MM.1S (cell line): ENCODE data around the gene TIMP2.

Source experiments
- CTCF ChIP-seq: fragments of 300-600 bp; sonication (generic); IDR thresholded peaks from 2 replicates; pipeline ENCODE4 v1.5.1; 2016; ENCODE audit warnings: antibody characterized with exemption, low read length, mixed read lengths
- EZH2 ChIP-seq: fragments of 300-600 bp; sonication (generic); optimal IDR thresholded peaks from 2 replicates; pipeline ENCODE3; 2017; ENCODE audit warnings: low read depth, mild to moderate bottlenecking, antibody characterized with exemption, low read length, mixed read lengths
- EZH2phosphoT487 ChIP-seq: fragments of 300-600 bp; sonication (generic); IDR thresholded peaks from 2 replicates; pipeline ENCODE4 v1.6.1; 2018; ENCODE audit warnings: antibody characterized with exemption, low read length

GRCh38 chr17:78951967-78952551 is 26.9 kb upstream of the TIMP2 start:
- TF ChIP-seq CTCF (no peak), EZH2 (no peak), EZH2phosphoT487 (no peak)
